PC-3 (cell line): Measurements from ENCODE around the gene KHNYN. TPM values are rescaled to one million over a fixed set of nuclear protein-coding genes. Genes with fewer than 3 reads are reported as not detected.
A peak's percentile ranks its signal among the peaks of the same experiment; 100 is the strongest.

Source experiments
- ATAC-seq: fragments of 200-7000 bp; cut with Tn5 transposase; 2 replicates; pipeline ENCODE4 v1.9.1; 2020; ENCODE audit warnings: mild to moderate bottlenecking, moderate library complexity
- BruUV-seq: library from RNA; stranded (reverse); fragments of 400-500 nt; replicated peaks from 2 replicates; lab custom pipeline; 2021; lab: Mats Ljungman, UMichigan
- CTCF ChIA-PET: fragments of 300-600 bp; sonication (Branson Sonifier 250); formaldehyde crosslinking; loops from one replicate; lab custom pipeline; 2022; ENCODE audit warnings: antibody characterized with exemption; lab: Charles Lee
- POLR2A ChIA-PET: fragments of 300-600 bp; sonication (Branson Sonifier 250); formaldehyde crosslinking; loops from one replicate; lab custom pipeline; 2022; ENCODE audit warnings: antibody characterized with exemption; ENCODE audit not compliant: unreplicated experiment; lab: Charles Lee
- DNase-seq: peaks from one replicate; pipeline ENCODE4 v3.0.0-alpha.2; 2015
- H2AFZ ChIP-seq: fragments of 300-600 bp; sonication (generic); 2 replicates; pipeline ENCODE4 v1.6.0; 2016; ENCODE audit warnings: antibody characterized with exemption, low read length
- H3F3A ChIP-seq: fragments of 300-600 bp; sonication (generic); one replicate; pipeline ENCODE4 v1.6.0; 2017; ENCODE audit warnings: antibody characterized with exemption, low read length, control low read depth, mild to moderate bottlenecking; ENCODE audit not compliant: unreplicated experiment
- H3K27ac ChIP-seq: fragments of 300-600 bp; sonication (generic); 2 replicates; pipeline ENCODE4 v1.5.1; 2016; ENCODE audit warnings: mild to moderate bottlenecking, low read length
- H3K27me3 ChIP-seq: fragments of 300-600 bp; sonication (generic); 2 replicates; pipeline ENCODE4 v1.6.1; 2016; ENCODE audit warnings: low read length, mixed read lengths
- H3K36me3 ChIP-seq: fragments of 300-600 bp; sonication (generic); 2 replicates; pipeline ENCODE4 v1.6.1; 2016; ENCODE audit warnings: low read depth, mixed run types, low read length, mixed read lengths
- H3K4me1 ChIP-seq: fragments of 300-600 bp; sonication (generic); 2 replicates; pipeline ENCODE4 v1.5.1; 2016; ENCODE audit warnings: low read length; ENCODE audit not compliant: insufficient read depth
- H3K4me2 ChIP-seq: fragments of 300-600 bp; sonication (generic); 2 replicates; pipeline ENCODE4 v1.6.0; 2016; ENCODE audit warnings: low read length
- H3K4me3 ChIP-seq: fragments of 300-600 bp; sonication (generic); 2 replicates; pipeline ENCODE4 v1.5.1; 2016; ENCODE audit warnings: mild to moderate bottlenecking, low read length, mixed read lengths
- H3K79me2 ChIP-seq: fragments of 300-600 bp; sonication (generic); 2 replicates; pipeline ENCODE4 v1.6.1; 2017; ENCODE audit warnings: low read length, mixed read lengths
- H3K9ac ChIP-seq: fragments of 300-600 bp; sonication (generic); 2 replicates; pipeline ENCODE4 v1.6.0; 2016; ENCODE audit warnings: mild to moderate bottlenecking, low read length
- H3K9me2 ChIP-seq: fragments of 300-600 bp; sonication (generic); replicated peaks from 2 replicates; pipeline ENCODE4 v1.6.1; 2016; ENCODE audit warnings: mixed run types, low read length, mixed read lengths
- H3K9me3 ChIP-seq: fragments of 300-600 bp; sonication (generic); 2 replicates; pipeline ENCODE4 v1.6.1; 2016; ENCODE audit warnings: low read length, mixed read lengths
- H4K20me1 ChIP-seq: fragments of 300-600 bp; sonication (generic); 2 replicates; pipeline ENCODE4 v1.6.1; 2016; ENCODE audit warnings: low read length, mixed read lengths
- EZH2 ChIP-seq: fragments of 300-600 bp; sonication (generic); IDR thresholded peaks from one replicate; pipeline ENCODE4 v1.6.1; 2017; ENCODE audit warnings: antibody characterized with exemption, mild to moderate bottlenecking, low read length; ENCODE audit not compliant: unreplicated experiment
- EZH2phosphoT487 ChIP-seq: fragments of 300-600 bp; sonication (generic); IDR thresholded peaks from 2 replicates; pipeline ENCODE4 v1.6.1; 2018; ENCODE audit warnings: mild to moderate bottlenecking, antibody characterized with exemption, low read length, borderline replicate concordance
- intact Hi-C: fragments of 100-400 bp; cut with micrococcal nuclease; formaldehyde crosslinking; loops from 2 replicates; pipeline ENCODE4 v1.9.0; 2023
- total RNA-seq: library from RNA; depleted of rRNA; stranded (reverse); fragments of >200 nt; gene quantifications from 2 replicates; pipeline ENCODE4 v1.2.3, GENCODE V29; 2014
- TF ChIP-seq, protein P1 (sequence below): fragments of 300-600 bp; sonication (generic); conservative IDR thresholded peaks from 2 replicates; pipeline ENCODE4 v1.5.1; 2017; ENCODE audit warnings: antibody characterized with exemption, low read depth, mild to moderate bottlenecking, low read length

Gene KHNYN
- total RNA-seq, 1 experiment from 2014 or later, result 51.6 TPM

DNA sequence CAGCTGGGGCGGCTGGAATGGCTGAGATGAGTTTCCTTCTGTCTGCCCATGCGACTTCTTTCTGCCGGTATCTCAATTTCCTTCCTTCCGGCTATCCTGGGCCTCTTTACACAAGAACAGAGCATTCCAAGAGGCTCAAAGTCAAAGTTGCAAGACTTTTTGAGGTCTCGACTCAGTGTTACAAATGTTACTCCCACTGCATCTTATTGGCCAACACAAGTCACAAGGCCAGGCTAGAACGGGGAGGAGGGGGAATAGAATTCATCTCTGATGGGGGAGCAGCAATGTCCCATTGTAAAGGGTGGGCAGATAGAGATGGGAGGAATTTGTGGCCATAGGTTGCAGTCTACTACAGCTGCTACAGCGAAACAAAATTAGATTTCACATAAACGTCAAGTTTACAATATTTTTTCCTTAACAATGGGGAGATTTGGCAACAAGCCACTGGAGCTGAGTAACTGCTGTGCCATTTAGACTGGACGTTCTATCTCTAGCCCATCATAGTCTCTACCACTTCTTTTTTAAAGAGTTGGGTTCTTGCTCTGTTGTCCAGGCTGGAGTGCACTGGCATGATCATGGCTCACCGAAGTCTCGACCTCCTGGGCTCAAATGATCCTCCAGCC lies 40.4 kb upstream of the KHNYN start:
- H3K79me2 ChIP-seq, result no peaks in the 10 kb centered on the region
- no peaks in the 10 kb centered on the region for H3K9me2 ChIP-seq
- H3K27ac ChIP-seq, result no peak overlapping the region
- no peak overlapping the region for H3K9ac ChIP-seq
- H3K27me3 ChIP-seq, result no peaks in the 10 kb centered on the region
- intact Hi-C loops, result no loop called here
- H2AFZ ChIP-seq, result no peak overlapping the region
- no peaks in the 10 kb centered on the region for H3K9me3 ChIP-seq
- H3K4me3 ChIP-seq, result no peak overlapping the region
- no TSS peak for BruUV-seq
- ChIA-PET POLR2A (no interaction called here), CTCF (no interaction called here)
- TF ChIP-seq EZH2 (no peak), EZH2phosphoT487 (no peak)
- TF ChIP-seq, protein P1, sequence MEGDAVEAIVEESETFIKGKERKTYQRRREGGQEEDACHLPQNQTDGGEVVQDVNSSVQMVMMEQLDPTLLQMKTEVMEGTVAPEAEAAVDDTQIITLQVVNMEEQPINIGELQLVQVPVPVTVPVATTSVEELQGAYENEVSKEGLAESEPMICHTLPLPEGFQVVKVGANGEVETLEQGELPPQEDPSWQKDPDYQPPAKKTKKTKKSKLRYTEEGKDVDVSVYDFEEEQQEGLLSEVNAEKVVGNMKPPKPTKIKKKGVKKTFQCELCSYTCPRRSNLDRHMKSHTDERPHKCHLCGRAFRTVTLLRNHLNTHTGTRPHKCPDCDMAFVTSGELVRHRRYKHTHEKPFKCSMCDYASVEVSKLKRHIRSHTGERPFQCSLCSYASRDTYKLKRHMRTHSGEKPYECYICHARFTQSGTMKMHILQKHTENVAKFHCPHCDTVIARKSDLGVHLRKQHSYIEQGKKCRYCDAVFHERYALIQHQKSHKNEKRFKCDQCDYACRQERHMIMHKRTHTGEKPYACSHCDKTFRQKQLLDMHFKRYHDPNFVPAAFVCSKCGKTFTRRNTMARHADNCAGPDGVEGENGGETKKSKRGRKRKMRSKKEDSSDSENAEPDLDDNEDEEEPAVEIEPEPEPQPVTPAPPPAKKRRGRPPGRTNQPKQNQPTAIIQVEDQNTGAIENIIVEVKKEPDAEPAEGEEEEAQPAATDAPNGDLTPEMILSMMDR, result no peak
- peaks cover 25% of the 10 kb centered on the region for H3K4me1 ChIP-seq
- no peaks in the 10 kb centered on the region for H4K20me1 ChIP-seq
- no peaks in the 10 kb centered on the region for H3F3A ChIP-seq
- peak; percentile 32 for DNase-seq
- no peak for ATAC-seq
- no peaks in the 10 kb centered on the region for H3K36me3 ChIP-seq
- H3K4me2 ChIP-seq, result no peak overlapping the region

DNA sequence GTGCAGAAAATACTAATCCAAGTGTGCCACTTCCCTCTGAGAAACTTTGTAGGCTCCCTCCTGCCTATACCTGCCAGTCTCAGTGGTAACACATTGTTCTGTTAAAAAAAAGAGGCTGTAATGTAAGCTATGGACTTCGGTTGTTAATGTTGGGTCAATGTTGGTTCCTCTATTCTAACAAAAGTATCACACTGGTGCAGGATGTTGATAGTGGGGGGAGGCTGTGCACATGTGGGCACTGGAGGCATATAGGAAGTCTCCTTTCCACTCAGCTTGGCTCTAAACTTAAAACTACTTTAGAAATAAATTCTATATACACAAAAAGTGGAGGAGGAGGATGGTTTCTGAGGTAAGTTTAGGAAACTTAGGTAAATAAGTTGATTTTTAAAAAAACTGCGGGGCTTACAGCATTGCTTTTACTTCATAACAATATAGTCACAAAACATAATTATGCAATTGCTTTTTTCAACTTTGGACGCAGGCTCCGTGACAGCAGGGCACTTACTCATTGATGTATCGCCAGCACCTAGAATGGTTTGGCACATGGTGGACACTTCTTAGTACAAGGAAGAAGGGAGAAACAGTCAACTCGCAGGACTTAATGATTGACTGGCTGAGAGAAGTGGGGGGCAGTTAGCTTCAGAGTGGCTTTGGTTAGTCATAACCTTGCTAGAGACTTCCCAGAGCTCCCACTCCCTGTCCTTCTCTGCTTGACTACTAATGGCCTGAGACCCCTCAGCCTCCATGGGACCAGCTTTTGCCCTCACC lies 38.9 kb upstream of the KHNYN start:
- H3K27me3 ChIP-seq, result no peaks in the 10 kb centered on the region
- ATAC-seq, result no peak
- no peak for DNase-seq
- no TSS peak for BruUV-seq
- H3K9ac ChIP-seq, result no peak overlapping the region
- no peaks in the 10 kb centered on the region for H4K20me1 ChIP-seq
- H3F3A ChIP-seq, result no peaks in the 10 kb centered on the region
- TF ChIP-seq, protein P1, result no peak
- no peak for TF ChIP-seq EZH2phosphoT487
- no peak for TF ChIP-seq EZH2
- intact Hi-C loops, result no loop called here
- ChIA-PET CTCF (no interaction called here), POLR2A (no interaction called here)
- 0 out of 2 replicates have a peak overlapping the region, but pooled peaks have one; percentile 76 for H3K4me2 ChIP-seq
- H3K9me3 ChIP-seq, result no peaks in the 10 kb centered on the region
- peak overlapping the region; percentile 46; the same call in 1 of the 2 replicates for H2AFZ ChIP-seq
- peak overlapping the region; percentile 14; the same call in 1 of the 2 replicates for H3K4me3 ChIP-seq
- no peaks in the 10 kb centered on the region for H3K36me3 ChIP-seq
- no peaks in the 10 kb centered on the region for H3K79me2 ChIP-seq
- no peaks in the 10 kb centered on the region for H3K9me2 ChIP-seq
- peaks cover 25% of the 10 kb centered on the region for H3K4me1 ChIP-seq
- peak overlapping the region; percentile 79 for H3K27ac ChIP-seq
